ENCODE results near the gene RASL11A. TPM values are rescaled to one million over a fixed set of nuclear protein-coding genes. Genes with fewer than 3 reads are reported as not detected.

The RASL11A gene
- total RNA-seq, 1 donor = 4.7 TPM

- no peak for TF ChIP-seq CTCF (IDR thresholded peaks at IDR 0.05; ENCODE audit: insufficient read depth, low read depth, low read length)
- no peak overlapping the region for H3K4me3 ChIP-seq (ENCODE audit: low read depth, low read length)
- DNase-seq (ENCODE audit: low read depth) = no peak
Observed at GRCh38 chr13:27257648-27258253, 12.9 kb upstream of the RASL11A start.

GRCh38 chr13:27258637-27259386, 11.8 kb upstream of the RASL11A start:
- no peak for TF ChIP-seq CTCF (IDR thresholded peaks at IDR 0.05; ENCODE audit: insufficient read depth, low read depth, low read length)
- DNase-seq (ENCODE audit: low read depth) = no peak

GRCh38 chr13:27259831-27260230, 10.8 kb upstream of the RASL11A start:
- no peak for DNase-seq (ENCODE audit: low read depth)
- H3K4me3 ChIP-seq (ENCODE audit: low read depth, low read length) = no peak overlapping the region
- no peak for TF ChIP-seq CTCF (IDR thresholded peaks at IDR 0.05; ENCODE audit: insufficient read depth, low read depth, low read length)

More at GRCh38 chr13:27258637-27259386, 11.8 kb upstream of the RASL11A start:
- H3K4me3 ChIP-seq (ENCODE audit: low read depth, low read length) = no peak overlapping the region

GRCh38 chr13:27261396-27261795, 9.2 kb upstream of the RASL11A start:
- no peak overlapping the region for H3K4me3 ChIP-seq (ENCODE audit: low read depth, low read length)
- TF ChIP-seq CTCF (IDR thresholded peaks at IDR 0.05; ENCODE audit: insufficient read depth, low read depth, low read length) = no peak
- DNase-seq (ENCODE audit: low read depth) = no peak

GRCh38 chr13:27263438-27263837, 7.2 kb upstream of the RASL11A start:
- DNase-seq (ENCODE audit: low read depth) = no peak
- no peak for TF ChIP-seq CTCF (IDR thresholded peaks at IDR 0.05; ENCODE audit: insufficient read depth, low read depth, low read length)

GRCh38 chr13:27264181-27264580, 6.4 kb upstream of the RASL11A start:
- no peak overlapping the region for H3K4me3 ChIP-seq (ENCODE audit: low read depth, low read length)
- no peak for TF ChIP-seq CTCF (IDR thresholded peaks at IDR 0.05; ENCODE audit: insufficient read depth, low read depth, low read length)
- DNase-seq (ENCODE audit: low read depth) = peak; percentile 69

More at GRCh38 chr13:27263438-27263837, 7.2 kb upstream of the RASL11A start:
- no peak overlapping the region for H3K4me3 ChIP-seq (ENCODE audit: low read depth, low read length)
